HG03432 (cell line): ENCODE data around the gene PPP4R2.

Experiments used
- ATAC-seq: cut with Tn5 transposase; IDR thresholded peaks from one replicate; pipeline ENCODE4 v1.9.1; 2021; ENCODE audit warnings: mild to moderate bottlenecking, moderate library complexity; ENCODE audit not compliant: unreplicated experiment

Gene PPP4R2, protein sequence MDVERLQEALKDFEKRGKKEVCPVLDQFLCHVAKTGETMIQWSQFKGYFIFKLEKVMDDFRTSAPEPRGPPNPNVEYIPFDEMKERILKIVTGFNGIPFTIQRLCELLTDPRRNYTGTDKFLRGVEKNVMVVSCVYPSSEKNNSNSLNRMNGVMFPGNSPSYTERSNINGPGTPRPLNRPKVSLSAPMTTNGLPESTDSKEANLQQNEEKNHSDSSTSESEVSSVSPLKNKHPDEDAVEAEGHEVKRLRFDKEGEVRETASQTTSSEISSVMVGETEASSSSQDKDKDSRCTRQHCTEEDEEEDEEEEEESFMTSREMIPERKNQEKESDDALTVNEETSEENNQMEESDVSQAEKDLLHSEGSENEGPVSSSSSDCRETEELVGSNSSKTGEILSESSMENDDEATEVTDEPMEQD

DNA sequence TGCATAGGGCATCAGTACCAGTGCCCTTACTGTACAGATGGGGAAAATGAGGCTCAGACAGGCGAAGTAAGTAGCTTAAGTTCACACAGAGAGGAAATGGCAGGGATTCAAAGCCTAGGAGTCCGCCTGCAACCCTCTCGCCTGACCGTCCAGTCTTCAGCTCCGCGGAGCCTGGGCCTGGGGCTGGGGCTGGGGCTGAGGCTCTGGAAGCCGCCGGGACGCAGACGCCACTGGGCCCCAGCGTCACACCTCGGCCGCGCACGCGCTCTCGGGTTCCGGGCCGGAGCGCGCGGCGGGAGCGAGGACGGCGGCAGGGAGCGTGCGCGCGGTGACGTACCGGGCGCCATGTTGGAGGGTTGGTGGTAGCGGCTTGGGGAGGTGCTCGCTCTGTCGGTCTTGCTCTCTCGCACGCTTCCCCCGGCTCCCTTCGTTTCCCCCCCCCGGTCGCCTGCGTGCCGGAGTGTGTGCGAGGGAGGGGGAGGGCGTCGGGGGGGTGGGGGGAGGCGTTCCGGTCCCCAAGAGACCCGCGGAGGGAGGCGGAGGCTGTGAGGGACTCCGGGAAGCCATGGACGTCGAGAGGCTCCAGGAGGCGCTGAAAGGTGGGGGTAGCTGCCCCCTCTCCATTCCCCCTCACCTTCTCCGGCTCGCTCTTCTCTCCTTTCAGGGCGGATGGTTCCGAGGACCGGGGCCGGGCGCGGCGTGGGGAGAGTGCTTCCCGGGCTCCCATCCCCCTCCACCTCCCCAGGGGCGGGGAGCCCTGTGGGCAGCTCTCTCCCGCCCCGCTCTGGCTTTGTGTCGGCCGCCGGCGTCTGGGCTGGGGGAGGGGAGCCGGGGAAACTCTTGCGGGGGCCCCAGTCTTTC, at the start of gene PPP4R2:
TSS of gene PPP4R2 (plus strand) at position 339 of the 861 bp plus-strand sequence. CDS start at position 566, 227 bp downstream.
- ATAC-seq = peak; percentile 91

- no peak for ATAC-seq
Measured at GRCh38 chr3:72947715-72948490, 48.7 kb upstream of the PPP4R2 start.

DNA sequence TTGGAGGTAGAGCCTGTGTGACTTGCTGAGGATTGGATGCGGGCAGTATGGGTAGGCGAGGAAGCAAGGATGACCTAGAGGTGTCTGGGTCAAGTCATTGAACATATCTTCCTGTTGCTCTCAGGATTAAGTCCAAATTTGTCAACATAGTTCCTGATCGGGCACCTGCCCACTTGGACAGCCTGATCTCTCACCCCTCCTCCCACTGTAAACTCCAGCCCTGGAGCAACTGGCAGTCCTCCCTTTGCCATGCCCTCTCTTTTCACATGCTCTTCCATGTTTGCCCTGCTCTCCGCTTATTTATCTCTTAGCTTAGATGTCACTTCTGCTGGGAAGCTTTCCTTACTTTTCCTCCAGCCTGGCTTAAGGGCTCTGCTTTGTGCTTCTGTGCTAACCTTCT, 47.6 kb upstream of the PPP4R2 start:
- no peak for ATAC-seq

DNA sequence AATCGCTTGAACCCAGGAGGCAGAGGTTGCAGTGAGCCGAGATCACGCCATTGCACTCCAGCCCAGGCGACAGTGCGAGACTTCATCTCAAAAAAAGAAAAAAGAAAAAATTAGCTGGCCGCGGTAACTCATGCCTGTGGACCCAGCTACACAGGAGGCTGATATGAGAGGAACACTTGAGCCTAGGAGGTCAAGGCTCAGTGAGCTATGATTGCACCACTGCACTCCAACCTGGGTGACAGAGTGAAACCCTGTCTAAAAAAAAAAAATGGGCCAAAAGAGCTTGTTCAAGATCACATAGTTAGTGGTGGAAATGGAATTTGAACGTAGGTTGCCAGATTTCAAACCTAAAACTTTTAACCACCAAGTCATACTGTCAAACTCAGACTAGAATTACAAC, 46.2 kb upstream of the PPP4R2 start:
- ATAC-seq = peak; percentile 53

- ATAC-seq = peak; percentile 15
Measured at GRCh38 chr3:72950801-72951200, 45.8 kb upstream of the PPP4R2 start.

DNA sequence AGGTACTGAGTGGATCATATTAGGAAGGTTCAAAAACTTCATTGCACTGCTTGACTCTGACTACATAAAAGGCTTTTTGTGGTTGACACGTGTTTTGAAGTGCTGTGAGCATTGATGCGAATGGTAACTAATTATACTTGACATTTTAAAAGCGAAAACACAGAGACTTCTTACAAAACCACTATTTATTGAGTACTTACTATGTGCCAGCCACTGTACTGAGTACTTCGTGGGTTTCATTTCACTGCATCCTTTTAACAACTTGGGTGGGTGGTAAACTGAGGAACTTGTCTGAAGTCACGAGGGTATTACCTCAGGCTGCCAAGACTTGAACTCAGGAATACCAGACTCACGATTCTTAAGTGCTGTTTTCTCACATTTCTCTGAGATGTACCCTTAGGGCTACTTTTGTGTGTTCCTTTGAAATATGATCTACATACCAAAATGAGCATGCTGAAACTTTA, 45.3 kb upstream of the PPP4R2 start:
- peak; percentile 76 for ATAC-seq

GRCh38 chr3:72953325-72953956, 43.2 kb upstream of the PPP4R2 start:
- no peak for ATAC-seq

GRCh38 chr3:72957297-72957696, 39.3 kb upstream of the PPP4R2 start:
- ATAC-seq = no peak

- ATAC-seq = no peak
Measured at GRCh38 chr3:72959336-72959735, 37.3 kb upstream of the PPP4R2 start.

DNA sequence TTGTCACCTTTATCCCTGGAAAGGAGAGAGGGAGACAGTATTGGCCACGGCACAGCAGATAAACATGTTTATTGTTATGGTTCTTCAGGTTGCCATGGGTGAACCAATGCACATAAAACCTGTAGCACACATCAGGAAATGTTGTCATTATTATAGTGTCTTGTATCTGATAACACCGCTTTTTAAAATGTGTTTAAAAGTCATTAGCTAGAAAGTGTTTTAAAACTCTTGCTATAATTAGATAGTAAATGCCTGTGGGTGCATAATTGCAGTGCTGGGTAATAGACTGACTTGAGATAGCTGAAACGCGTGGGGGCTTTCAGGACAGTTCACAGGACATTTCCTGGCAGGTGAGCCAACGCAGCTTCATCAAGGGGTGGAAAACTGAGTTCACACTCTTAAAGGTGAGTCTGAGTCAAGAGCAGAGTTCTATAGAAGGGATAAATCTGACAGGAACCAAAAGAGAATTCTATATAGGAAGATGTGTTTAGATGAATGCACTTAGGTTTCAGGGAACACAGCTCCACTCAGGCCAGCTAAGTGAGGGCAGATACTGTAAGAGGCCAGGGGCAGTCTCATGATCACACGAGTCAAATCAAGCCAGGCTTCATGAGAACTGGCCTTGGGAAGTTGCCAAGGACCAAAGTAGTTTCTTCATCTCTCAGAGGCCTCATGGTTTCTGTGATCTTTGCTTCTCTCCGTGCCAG, 35.6 kb upstream of the PPP4R2 start:
- ATAC-seq = no peak

- no peak for ATAC-seq
Measured at GRCh38 chr3:72961752-72962151, 34.9 kb upstream of the PPP4R2 start.

- ATAC-seq = no peak
Measured at GRCh38 chr3:72962317-72962716, 34.3 kb upstream of the PPP4R2 start.

- ATAC-seq = peak; percentile 57
Measured at GRCh38 chr3:72964633-72965032, 32.0 kb upstream of the PPP4R2 start.

- ATAC-seq = no peak
Measured at GRCh38 chr3:72968266-72968664, 28.3 kb upstream of the PPP4R2 start.

DNA sequence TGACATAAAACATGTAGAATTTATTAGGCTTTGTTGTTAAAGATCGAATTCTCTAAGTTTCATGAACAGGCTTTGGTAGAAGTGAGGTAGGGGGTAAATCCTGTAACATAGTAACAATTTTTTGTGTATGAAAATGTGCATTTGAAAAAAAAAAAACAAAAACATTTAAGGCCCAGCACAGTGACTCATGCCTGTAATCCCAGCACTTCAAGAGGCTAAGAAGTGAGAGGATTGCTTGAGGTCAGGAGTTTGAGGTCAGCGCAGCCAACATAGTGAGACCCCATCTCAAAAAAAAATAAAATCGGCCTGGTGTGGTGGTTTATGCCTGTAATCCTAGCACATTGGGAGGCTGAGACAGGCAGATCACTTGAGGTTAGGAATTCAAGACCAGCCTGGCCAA, 26.8 kb upstream of the PPP4R2 start:
- ATAC-seq = no peak

- no peak for ATAC-seq
Measured at GRCh38 chr3:72970942-72971341, 25.7 kb upstream of the PPP4R2 start.

DNA sequence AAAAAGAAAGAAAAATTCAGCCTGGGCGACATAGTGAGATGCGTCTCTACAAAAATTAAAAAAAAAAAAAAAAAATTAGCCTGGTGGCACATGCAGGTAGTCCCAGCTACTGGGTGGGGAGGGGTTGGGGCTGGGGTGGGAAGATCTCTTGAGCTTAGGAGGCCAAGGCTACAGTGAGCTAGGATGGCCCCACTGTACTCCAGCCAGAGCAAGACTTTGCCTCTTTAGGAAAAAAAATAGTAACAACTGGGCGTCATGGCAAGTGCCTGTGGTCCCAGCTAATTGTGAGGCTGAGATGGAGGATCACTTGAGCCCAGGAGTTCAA, 23.9 kb upstream of the PPP4R2 start:
- ATAC-seq = no peak

GRCh38 chr3:72973031-72973723, 23.4 kb upstream of the PPP4R2 start:
- ATAC-seq = no peak

DNA sequence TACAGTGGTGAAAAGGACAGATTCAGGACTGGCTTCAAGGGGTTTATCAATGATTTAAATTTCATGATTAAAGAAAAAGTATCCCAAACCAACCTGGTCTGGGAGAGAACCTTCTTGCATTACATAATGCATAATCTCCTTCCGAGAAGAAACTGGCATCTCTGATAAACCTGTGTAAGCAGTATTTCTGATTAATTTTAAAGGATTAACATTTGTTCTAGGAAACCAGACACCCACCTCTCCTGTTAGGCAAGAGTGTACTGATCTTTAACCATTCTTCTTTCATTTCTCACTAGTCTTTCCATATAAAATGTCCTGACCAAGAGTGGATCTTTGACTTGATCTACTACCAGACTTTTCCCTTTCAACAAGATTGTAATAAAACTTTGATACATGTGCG, 22.8 kb upstream of the PPP4R2 start:
- ATAC-seq = no peak

GRCh38 chr3:72974956-72975355, 21.7 kb upstream of the PPP4R2 start:
- ATAC-seq = no peak
